ENCODE measurements around the gene LPO. TPM values are rescaled to one million over a fixed set of nuclear protein-coding genes. Genes with fewer than 3 reads are reported as not detected.

LPO gene
- total and polyA plus RNA-seq, 10 of the 15 experiments (the other 5 are each of a cell fraction or from before 2014, with no cell fraction given), result 0.03 to 0.11 (median 0.06) TPM; not detected in 7

GRCh38 chr17:58204796-58205195 lies 33.6 kb upstream of the LPO start:
- WGBS (ENCODE audit: insufficient coverage, insufficient replicate concordance, low lambda C conversion rate, missing lambda C conversion rate), result 60% methylated on average over 5 of the region's 5 CpGs
- in situ Hi-C loops (cut with MboI) (no loop called here), intact Hi-C loops (cut with micrococcal nuclease; ENCODE audit: unreplicated experiment) (no loop called here)
- H3K4me1 ChIP-seq (ENCODE audit: control insufficient read depth, insufficient read depth, low read length), result no peaks in the 10 kb centered on the region
- FAIRE-seq (no peak), ATAC-seq (no peak), DNase-seq (ENCODE audit: low read depth, low spot score) (no peak)
- no peak overlapping the region for H3K27ac ChIP-seq (ENCODE audit: control insufficient read depth, insufficient read depth)
- CTCF ChIA-PET, result no interaction called here
- RAD21 ChIA-PET (ENCODE audit: unreplicated experiment), result no interaction called here
- no peak overlapping the region for H3K4me3 ChIP-seq
- TF ChIP-seq FOS (IDR thresholded peaks at IDR 0.05; ENCODE audit: borderline replicate concordance, extremely low read depth, insufficient read length) (no peak), POLR2AphosphoS2 (IDR thresholded peaks at IDR 0.05; ENCODE audit: low read depth, low read length) (no peak), YBX1 (IDR thresholded peaks at IDR 0.05) (no peak), SREBF1 (IDR thresholded peaks at IDR 0.05; ENCODE audit: low read length) (no peak), SMC3 (IDR thresholded peaks at IDR 0.05; ENCODE audit: borderline replicate concordance, low read length) (no peak), CREM (IDR thresholded peaks at IDR 0.05; ENCODE audit: low read depth) (no peak), MTA2 (IDR thresholded peaks at IDR 0.05; ENCODE audit: low read depth) (no peak), ZZZ3 (IDR thresholded peaks at IDR 0.05; ENCODE audit: control insufficient read depth, insufficient read length, low read depth) (no peak), MEF2A (IDR thresholded peaks at IDR 0.05; ENCODE audit: insufficient read depth, low read depth, low read length) (no peak), GATAD2B (conservative IDR thresholded peaks at IDR 0.05; ENCODE audit: low read depth) (no peak), IRF3 (IDR thresholded peaks at IDR 0.05) (no peak), BRCA1 (IDR thresholded peaks at IDR 0.05; ENCODE audit: low read depth, low read length) (no peak), LARP7 (IDR thresholded peaks at IDR 0.05) (no peak), NFIC (IDR thresholded peaks at IDR 0.05; ENCODE audit: low read depth, low read length) (no peak), RELA (IDR thresholded peaks at IDR 0.05; ENCODE audit: borderline replicate concordance, partially characterized antibody) (no peak), PAX5 (IDR thresholded peaks at IDR 0.05; ENCODE audit: borderline replicate concordance, low read depth, low read length) (no peak)
- peaks cover 0 to 9% of the 10 kb centered on the region in 2 experiments; a peak in 1 of 4 replicates for H3K36me3 ChIP-seq (ENCODE audit: control insufficient read depth in 2 of 2, insufficient read depth in 2 of 2, low read length in 1 of 2)
- no peaks in the 10 kb centered on the region; a peak in 1 of 4 replicates for H3K27me3 ChIP-seq (replicated peaks in 1 of 2; ENCODE audit: control insufficient read depth in 2 of 2, insufficient read depth in 2 of 2, low read length in 1 of 2)
- no peak overlapping the region for H2AFZ ChIP-seq (ENCODE audit: control insufficient read depth, low read depth, low read length)
- no TSS peak for BruUV-seq (replicated peaks)
- no peaks in the 10 kb centered on the region for H3K79me2 ChIP-seq (ENCODE audit: control insufficient read depth, insufficient read depth, low read length)
- no peak overlapping the region for H3K4me2 ChIP-seq (ENCODE audit: control insufficient read depth, insufficient read depth)
- no peak overlapping the region for H3K9ac ChIP-seq (ENCODE audit: control insufficient read depth, insufficient read depth, low read length)
- SMC1A ChIA-PET (ENCODE audit: uncharacterized antibody, unreplicated experiment), result no interaction called here
- H3K9me3 ChIP-seq (replicated peaks; ENCODE audit: control insufficient read depth, insufficient read depth, low read length), result no peaks in the 10 kb centered on the region
- H4K20me1 ChIP-seq (ENCODE audit: control insufficient read depth, insufficient read depth), result no peaks in the 10 kb centered on the region
- POLR2A ChIA-PET, result no interaction called here

Measured in GM12878 (cell line).